Measurements from ENCODE around the gene USP26. TPM values are rescaled to one million over a fixed set of nuclear protein-coding genes. Genes with fewer than 3 reads are reported as not detected.
"Not testable (repeated sequence)": the region's sequence is repeated elsewhere in the genome, so short reads cannot be mapped to it uniquely, and the experiment has no call there.

USP26 gene
- total RNA-seq, 1 experiment from 2014 or later = not detected

DNA sequence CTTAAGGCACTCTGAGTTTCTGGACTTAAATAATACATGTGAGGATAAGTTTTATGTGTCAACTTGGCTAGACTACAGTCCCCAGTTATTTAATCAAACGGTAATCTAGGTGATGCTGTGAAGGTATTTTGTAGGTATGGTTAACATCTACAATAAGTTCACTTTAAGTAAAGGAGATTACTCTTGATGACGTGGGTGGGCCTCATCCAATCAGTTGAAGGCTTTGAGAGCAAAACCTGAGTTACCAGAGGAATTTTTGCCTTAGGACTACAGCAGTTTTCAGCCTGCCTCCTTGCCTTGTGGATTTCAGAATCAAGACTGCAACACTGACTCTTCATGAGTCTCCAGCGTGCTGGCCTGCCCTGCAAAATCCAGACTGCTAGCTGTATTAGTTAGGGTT is 78.7 kb downstream of the USP26 start:
- no peak for DNase-seq (ENCODE audit: low spot score)

DNA sequence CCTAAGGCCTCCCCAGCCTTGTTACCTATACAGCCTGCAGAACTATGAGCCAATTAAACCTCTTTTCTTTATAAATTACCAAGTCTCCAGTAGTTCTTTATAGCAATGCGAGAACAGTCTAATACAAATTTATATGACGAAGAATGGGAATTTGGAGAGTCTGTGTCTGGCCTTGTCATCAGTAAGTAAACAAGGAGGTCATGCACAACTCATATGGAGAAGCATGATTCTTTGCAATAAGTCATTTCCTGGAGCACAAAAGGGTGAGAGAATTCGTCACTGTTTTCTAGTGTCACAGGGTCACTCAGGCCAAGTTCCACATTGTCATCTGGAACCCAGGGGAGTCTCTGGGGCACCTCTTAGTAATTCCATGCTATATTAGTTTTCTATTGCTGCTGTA is 89.5 kb downstream of the USP26 start:
- DNase-seq (ENCODE audit: low spot score) = no peak

DNA sequence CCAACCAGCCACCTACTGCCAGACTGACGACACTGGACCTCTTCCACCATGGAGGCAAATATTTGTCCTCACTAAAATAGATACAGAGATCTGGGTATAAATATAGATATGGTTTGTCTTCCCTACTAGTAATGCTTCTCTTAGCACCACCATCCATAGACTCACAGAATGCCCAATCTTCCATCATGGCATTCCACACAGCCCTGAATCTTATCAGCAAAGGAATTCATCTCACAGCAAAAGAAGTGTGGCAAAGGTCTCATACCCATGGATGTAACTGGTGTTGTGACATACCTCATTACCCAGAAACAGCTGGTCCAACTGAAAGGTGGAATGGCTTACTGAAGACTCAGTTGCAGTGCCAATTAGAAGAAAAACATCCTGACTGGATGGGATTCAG is 91.3 kb downstream of the USP26 start:
- DNase-seq (ENCODE audit: low spot score) = no peak

DNA sequence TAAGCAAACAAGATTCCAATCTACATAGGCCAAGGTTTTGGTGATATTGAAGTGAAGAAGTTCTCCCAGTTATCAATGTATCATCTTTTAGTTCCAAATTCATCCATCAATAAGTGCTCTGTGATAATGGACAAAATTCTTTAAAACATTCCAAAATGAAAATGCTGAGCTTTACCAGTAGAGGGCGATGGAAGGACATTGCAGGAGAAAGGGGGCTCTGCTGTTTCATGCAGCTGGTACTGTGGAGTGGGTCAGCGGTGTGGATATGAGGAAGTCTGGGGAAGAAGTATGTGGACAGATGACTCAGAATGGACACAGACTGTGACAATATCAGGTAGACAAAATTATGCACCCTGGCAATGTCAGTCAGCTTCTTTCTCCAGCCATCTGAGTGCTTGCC is 91.9 kb downstream of the USP26 start:
- DNase-seq (ENCODE audit: low spot score) = peak; percentile 10

DNA sequence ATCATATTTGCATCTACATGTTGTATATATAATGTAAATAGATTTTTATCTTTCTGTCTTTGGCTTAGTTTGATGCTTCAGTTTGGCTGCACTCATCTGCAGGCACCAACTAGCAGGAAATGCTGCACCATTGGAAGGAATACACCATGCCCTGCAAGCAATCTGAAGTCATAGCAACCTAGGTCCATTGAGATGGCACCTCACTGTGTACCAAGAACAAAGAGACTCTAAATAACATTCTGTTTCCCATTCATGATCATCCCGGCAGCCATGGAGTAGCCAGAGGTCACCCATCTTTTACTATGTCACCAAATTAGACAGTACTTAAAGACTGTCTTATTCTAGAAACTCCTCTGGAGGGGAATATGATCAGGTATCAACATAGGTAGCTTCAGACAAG is 97.7 kb downstream of the USP26 start:
- DNase-seq (ENCODE audit: low spot score) = no peak

DNA sequence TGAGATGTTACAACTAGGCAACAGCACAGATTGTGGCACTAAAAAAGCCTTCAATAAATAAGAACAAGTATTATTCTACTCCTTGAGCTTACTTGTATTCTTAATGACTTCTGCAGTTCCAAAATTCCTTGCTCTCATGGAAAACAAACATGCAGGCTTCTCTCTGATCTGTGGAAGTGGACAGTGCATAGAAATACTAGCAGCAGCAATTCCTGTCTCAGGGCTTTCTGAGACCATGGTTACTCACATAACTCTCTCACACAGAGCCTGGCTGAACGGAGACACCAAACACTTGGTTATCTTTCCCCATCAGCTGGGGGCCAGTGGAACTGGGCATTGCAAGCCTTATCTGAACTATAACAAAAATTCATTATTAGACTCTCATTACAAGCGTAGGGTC is 106.1 kb downstream of the USP26 start:
- DNase-seq (ENCODE audit: low spot score) = no peak

DNA sequence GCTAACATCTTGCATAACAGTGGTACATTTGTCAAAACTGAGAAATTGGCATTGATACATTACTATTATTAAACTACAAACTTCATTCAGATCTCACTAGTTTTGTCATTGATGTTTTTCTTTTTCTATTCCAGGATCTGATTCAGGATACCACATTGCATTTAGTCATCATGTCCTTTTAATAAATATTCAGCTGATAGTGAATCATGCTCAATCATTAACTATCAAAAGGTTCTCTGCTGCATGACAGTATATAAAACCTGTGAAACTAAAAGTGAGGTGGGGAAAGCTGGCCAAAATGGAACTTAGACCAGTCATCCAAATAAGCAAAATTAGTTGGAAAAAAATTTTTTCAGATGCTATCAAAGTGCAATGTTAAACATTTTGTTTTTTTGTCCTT is 110.4 kb downstream of the USP26 start:
- no peak for DNase-seq (ENCODE audit: low spot score)

DNA sequence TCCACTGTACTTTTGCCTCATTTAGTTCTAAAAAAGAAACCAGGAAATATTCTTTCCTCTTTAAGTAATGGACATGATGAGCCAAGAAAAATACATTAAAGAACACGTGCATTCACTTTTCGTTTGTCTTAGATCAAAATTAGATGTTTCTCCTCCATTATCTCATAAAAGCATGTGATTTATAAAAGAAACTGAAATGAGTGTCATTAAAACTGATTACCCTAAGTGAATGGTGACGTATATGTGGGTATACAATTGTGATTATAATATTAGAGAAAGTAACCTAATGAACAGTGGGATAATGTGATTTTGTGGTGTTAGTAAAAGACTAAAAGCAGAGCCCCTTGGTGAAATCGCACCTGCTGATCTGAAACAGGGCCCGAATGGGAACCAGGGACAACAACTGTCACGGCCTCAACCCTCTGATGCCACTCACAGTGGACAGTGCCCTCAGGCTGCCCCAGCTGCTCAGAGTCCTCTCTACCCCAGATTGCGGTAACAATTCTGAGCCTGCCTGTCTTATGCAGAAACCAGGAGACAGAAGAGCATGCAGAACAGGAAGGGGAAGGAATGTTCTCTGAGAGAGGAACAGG is 112.8 kb downstream of the USP26 start:
- DNase-seq (ENCODE audit: low spot score) = no peak

DNA sequence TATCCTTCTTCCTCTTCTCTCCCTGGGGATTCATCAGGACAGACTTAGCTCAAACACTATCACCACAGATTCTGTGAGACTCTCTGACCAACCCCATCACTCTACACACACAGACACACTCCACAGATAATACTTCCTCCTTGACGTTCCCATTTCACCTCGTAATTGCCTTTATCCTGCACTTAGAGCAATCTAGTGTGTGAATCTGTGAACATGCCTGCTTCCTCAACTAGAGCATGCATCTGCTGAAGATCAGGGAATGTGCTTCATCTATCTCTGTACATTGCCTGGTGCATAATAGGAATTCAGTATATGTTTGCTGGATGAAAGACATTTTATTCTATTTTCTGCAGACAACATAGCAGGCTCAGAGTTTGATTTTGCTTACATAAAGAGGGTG is 113.4 kb downstream of the USP26 start:
- no peak for DNase-seq (ENCODE audit: low spot score)

DNA sequence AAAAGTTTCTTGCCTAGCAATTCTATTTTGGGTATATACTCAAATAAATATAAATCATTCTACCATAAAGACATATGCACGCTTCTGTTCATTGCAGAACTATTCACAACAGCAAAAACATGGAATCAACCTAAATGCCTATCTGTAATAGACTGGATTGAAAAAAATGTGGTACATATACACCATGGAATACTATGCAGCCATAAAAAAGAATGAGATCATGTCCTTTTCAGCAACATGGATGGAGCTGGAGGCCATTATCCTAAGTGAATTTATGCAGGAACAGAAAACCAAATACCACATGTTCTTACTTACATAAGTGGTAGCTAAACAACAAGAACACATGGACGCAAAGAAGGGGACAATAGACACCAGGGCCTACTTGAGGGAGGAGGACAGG is 116.9 kb downstream of the USP26 start:
- not testable (repeated sequence) for DNase-seq (ENCODE audit: low spot score)

Other genes starting within 250 kb of the USP26 start
- gene HS6ST2, start 138.5 kb downstream of the USP26 start, total RNA-seq (2014; rRNA removed; shearing (Covaris generic)) = 2.9 and 3.9 TPM in 2 replicates
- not detected in 2 replicates for gene TFDP3, start 121.2 kb upstream of the USP26 start, total RNA-seq (2014; rRNA removed; shearing (Covaris generic))